GM04503 (cell line): ENCODE results near the gene DNAJA4.

Experiments used
- DNase-seq: peaks from one replicate; pipeline ENCODE4 v3.0.0-alpha.2; 2012; ENCODE audit warnings: low read depth

Gene DNAJA4

GRCh38 chr15:78315686-78316282 lies 51.4 kb downstream of the DNAJA4 start:
- no peak for DNase-seq

GRCh38 chr15:78316283-78317083 lies 52.1 kb downstream of the DNAJA4 start:
- no peak for DNase-seq

- DNase-seq, result no peak
These were observed 52.9 kb downstream of the DNAJA4 start for GRCh38 chr15:78317145-78317836.

- DNase-seq, result no peak
These were observed 55.2 kb downstream of the DNAJA4 start for GRCh38 chr15:78319588-78319987.

GRCh38 chr15:78320183-78320582 lies 55.8 kb downstream of the DNAJA4 start:
- DNase-seq, result no peak

GRCh38 chr15:78321041-78321570 lies 56.7 kb downstream of the DNAJA4 start:
- DNase-seq, result no peak

- DNase-seq, result no peak
These were observed 57.4 kb downstream of the DNAJA4 start for GRCh38 chr15:78321786-78322185.

GRCh38 chr15:78322243-78322642 lies 57.9 kb downstream of the DNAJA4 start:
- peak; percentile 53 for DNase-seq

GRCh38 chr15:78322724-78323521 lies 58.6 kb downstream of the DNAJA4 start:
- DNase-seq, result no peak

- DNase-seq, result no peak
These were observed 59.3 kb downstream of the DNAJA4 start for GRCh38 chr15:78323693-78324092.

- no peak for DNase-seq
These were observed 59.8 kb downstream of the DNAJA4 start for GRCh38 chr15:78324144-78324543.

- DNase-seq, result no peak
These were observed 60.9 kb downstream of the DNAJA4 start for GRCh38 chr15:78325092-78325843.

- DNase-seq, result peak; percentile 28
These were observed 63.1 kb downstream of the DNAJA4 start for GRCh38 chr15:78327466-78327865.

GRCh38 chr15:78329625-78330024 lies 65.3 kb downstream of the DNAJA4 start:
- no peak for DNase-seq
